HL-60/S4 treated with phorbol 12-myristate 13-acetate at 8.2 ng/mL for 4 days and 3 days (cell line): ENCODE measurements around the gene SDF2L1.
"Not testable (repeated sequence)": the region's sequence is repeated elsewhere in the genome, so short reads cannot be mapped to it uniquely, and the experiment has no call there.

Source experiments
- in situ Hi-C: fragments of 300-500 bp; cut with MboI; formaldehyde crosslinking; loops from 2 replicates; pipeline ENCODE4 v1.15.0; 2022; ENCODE audit warnings: low sequenced_read_pairs

SDF2L1 gene

GRCh38 chr22:21660904-21661303, 18.8 kb downstream of the SDF2L1 start:
- in situ Hi-C loops = no loop called here

- in situ Hi-C loops = no loop called here
Measured at GRCh38 chr22:21661991-21662390, 19.9 kb downstream of the SDF2L1 start.

GRCh38 chr22:21663738-21664137, 21.6 kb downstream of the SDF2L1 start:
- in situ Hi-C loops = no loop called here

- in situ Hi-C loops = no loop called here
Measured at GRCh38 chr22:21665047-21665851, 23.1 kb downstream of the SDF2L1 start.

- in situ Hi-C loops = no loop called here
Measured at GRCh38 chr22:21666786-21667185, 24.7 kb downstream of the SDF2L1 start.

GRCh38 chr22:21669026-21669425, 26.9 kb downstream of the SDF2L1 start:
- in situ Hi-C loops = no loop called here

- in situ Hi-C loops = no loop called here
Measured at GRCh38 chr22:21672107-21672629, 30.1 kb downstream of the SDF2L1 start.

- in situ Hi-C loops = no loop called here
Measured at GRCh38 chr22:21673534-21674321, 31.6 kb downstream of the SDF2L1 start.

- in situ Hi-C loops = no loop called here
Measured at GRCh38 chr22:21674638-21675245, 32.6 kb downstream of the SDF2L1 start.

- in situ Hi-C loops = no loop called here
Measured at GRCh38 chr22:21677606-21678443, 35.7 kb downstream of the SDF2L1 start.

GRCh38 chr22:21678842-21679241, 36.7 kb downstream of the SDF2L1 start:
- in situ Hi-C loops = not testable (repeated sequence)

- in situ Hi-C loops = no loop called here
Measured at GRCh38 chr22:21679383-21679782, 37.3 kb downstream of the SDF2L1 start.

GRCh38 chr22:21680830-21681565, 38.9 kb downstream of the SDF2L1 start:
- in situ Hi-C loops = no loop called here

- in situ Hi-C loops = no loop called here
Measured at GRCh38 chr22:21681566-21682370, 39.7 kb downstream of the SDF2L1 start.

- in situ Hi-C loops = no loop called here
Measured at GRCh38 chr22:21682385-21683175, 40.5 kb downstream of the SDF2L1 start.

GRCh38 chr22:21683401-21683811, 41.3 kb downstream of the SDF2L1 start:
- in situ Hi-C loops = no loop called here

GRCh38 chr22:21684492-21685163, 42.5 kb downstream of the SDF2L1 start:
- in situ Hi-C loops = no loop called here

GRCh38 chr22:21685164-21685513, 43.0 kb downstream of the SDF2L1 start:
- in situ Hi-C loops = no loop called here
